ENCODE results near the gene RPLP2.
A peak's percentile ranks its signal among the peaks of the same experiment; 100 is the strongest.

RPLP2 gene

GRCh38 chr11:824292-824880 lies 14.6 kb downstream of the RPLP2 start:
- no peak for DNase-seq (ENCODE audit: low spot score)

DNA sequence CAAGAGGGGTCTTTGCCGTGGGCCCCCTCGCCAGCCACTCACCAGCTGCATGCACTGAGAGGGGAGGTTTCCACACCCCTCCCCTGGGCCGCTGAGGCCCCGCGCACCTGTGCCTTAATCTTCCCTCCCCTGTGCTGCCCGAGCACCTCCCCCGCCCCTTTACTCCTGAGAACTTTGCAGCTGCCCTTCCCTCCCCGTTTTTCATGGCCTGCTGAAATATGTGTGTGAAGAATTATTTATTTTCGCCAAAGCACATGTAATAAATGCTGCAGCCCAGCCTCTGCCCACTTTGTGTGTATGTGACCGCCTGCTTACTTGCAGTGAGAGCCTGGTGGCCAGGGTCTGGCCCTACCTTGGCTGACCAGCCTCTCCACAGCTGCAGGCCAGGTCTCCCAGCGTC lies 15.2 kb downstream of the RPLP2 start:
- no peak for DNase-seq (ENCODE audit: low spot score)

- DNase-seq (ENCODE audit: low spot score) = no peak
These were observed 15.8 kb downstream of the RPLP2 start for GRCh38 chr11:825366-826226.

DNA sequence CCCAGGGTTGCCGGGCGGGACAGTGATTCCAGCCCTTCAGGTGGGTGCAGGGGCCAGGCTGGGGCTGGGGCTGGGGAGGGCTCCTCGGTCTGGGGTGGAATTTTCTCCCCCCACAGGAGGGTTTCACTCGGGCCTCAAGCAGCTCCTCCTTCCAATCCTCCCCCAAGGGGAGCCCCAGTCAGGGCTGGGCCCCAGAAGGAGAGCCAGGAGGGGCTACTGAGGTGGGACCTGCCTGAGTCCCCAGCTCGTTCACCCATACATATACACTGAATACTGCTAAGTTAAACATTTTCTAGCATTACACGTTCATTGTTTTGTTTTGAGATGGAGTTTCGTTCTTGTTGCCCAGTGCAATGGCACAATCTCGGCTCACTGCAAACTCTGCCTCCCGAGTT lies 16.5 kb downstream of the RPLP2 start:
- no peak for DNase-seq (ENCODE audit: low spot score)

DNA sequence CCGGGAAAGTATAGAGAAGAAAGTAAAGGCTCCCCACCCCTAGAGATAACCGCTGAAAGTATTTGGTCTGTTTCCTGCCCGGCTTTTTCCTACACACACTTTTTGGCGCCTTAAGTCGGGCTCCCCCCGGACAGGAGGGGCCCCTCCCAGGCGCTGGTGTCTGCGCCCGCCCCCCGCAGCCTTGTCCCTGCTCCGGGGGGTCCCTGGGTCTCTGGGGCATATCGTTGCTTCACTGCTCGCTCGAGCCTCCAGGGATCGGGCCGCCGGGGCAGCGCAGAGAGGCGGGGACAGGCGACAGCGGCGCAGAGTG lies 17.0 kb downstream of the RPLP2 start:
- no peak for DNase-seq (ENCODE audit: low spot score)

DNA sequence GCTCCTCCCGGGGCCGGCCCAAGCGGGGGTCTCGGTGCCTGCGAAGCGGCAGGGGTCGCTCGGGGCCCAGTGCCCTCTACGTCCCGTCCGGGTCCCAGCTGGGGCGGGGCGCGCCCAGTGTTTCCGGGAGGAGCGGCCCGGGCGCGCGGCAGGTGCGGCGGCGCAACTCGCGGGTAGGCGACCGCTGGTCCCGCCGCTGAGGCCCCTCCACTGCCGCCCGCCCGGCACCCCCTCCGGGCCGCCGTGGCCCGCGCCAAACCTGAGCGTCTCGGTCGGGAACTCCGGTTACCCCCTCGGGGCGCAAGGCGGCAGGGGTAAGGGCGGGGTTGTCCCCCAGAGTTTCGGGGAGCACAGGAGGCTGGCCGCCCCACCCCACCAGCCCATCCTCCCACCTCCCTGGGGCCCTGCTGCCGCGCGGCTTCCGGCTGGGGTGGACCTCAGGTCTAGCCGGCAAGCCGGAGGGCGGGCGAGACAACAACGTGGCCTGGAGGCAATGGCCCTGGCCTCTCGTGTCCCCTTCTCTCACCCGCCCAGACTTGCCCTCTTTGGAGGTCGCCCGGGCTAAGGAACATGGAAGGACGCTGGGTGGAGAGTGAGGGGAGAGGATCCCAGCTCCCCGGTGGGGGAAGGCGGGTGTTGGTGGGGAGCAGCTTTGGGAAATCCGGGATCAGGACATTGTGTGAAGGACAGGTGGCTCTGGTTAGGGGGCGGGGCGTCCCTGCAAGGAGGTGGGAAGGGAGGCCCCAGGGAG lies 17.6 kb downstream of the RPLP2 start:
- DNase-seq (ENCODE audit: low spot score) = no peak

- no peak for DNase-seq (ENCODE audit: low spot score)
These were observed 18.1 kb downstream of the RPLP2 start, which contains the start of gene CRACR2B for GRCh38 chr11:827897-828192. CRACR2B (plus strand) TSS chr11:827919; CDS start chr11:828608, 689 bp downstream.

GRCh38 chr11:828506-829175 lies 18.9 kb downstream of the RPLP2 start:
- no peak for DNase-seq (ENCODE audit: low spot score)

DNA sequence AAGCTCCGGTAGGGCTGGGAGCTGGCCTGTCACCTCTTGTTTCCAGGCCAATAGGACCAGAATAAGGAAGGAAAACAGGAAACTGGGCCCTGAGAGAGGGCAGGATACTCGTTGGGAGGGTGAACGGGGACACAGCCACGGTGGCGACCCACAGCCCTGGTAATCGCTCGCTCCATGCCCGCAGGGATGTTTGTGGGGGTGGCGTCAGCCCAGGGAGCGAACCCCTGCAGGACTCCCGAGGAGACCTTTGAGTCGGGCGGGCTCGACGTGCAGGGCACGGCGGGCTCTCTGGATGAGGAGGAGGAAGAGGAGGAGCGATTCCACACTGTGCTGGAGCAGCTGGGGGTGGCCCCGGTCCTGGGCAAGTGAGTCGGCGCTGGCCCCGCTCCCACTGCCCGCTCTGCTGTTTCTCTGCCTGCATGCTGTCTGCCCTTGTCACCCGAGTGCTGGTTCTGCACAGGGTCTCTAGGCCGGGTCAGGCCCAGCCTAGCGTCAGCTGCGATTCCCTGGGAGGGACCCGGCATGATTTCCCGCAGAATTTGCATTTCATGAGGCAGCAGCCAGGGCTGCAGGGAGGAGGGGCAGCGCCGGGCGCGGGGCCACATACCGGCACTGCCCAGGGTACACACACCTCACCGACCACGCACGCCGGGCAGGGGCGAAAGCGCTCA lies 19.5 kb downstream of the RPLP2 start:
- DNase-seq (ENCODE audit: low spot score) = no peak

DNA sequence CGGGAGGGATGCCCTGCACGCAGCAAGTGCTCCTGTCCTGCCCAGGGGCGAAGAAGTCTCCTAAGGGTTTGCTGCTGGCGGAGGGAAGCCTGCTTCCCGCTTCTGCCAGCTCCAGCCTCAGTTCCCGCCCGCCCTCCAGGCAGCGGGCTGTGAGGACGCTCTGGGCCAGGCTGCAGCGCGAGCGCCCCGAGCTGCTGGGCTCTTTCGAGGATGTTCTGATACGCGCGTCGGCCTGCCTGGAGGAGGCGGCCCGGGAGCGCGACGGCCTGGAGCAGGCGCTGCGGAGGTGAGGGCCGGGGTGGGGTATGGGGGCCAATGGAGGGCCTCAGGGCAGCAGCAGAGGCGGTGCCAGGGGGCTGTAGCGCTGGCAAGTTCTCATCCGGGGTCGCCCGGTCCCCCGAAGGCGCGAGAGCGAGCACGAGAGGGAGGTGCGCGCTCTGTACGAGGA lies 20.1 kb downstream of the RPLP2 start:
- no peak for DNase-seq (ENCODE audit: low spot score)

DNA sequence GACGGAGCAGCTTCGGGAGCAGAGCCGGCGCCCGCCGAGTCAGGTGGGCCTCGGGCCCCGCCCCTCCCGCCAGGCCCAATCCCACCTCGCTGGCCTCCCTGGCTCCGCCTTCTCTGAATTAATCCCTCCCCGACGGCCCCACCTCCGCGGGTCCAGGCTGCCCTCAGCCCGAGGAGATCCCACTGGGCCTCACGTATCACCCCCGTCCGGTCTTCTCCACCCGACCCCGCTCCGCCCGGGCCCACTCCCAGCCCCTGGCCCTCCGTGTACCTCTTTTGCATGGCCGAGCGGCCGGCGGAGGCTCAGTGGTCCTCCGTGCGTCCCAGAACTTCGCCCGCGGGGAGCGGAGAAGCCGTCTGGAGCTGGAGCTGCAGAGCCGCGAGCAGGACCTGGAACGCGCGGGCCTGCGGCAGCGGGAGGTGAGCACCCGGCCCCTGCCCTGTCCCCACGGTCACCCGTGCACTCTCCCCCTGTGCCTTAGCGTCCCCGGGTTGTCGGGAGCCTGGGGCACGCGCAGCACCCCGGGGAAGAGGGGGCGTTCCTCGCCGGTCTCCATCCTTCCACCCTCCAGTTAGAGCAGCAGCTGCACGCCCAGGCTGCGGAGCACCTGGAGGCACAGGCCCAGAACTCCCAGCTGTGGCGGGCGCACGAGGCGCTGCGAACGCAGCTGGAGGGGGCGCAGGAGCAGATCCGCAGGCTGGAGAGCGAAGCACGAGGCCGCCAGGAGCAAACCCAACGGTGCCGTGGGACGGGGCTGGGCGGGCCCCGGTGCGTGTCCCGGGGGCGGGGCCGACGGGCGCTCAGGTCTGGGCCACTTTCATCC lies 20.7 kb downstream of the RPLP2 start:
- peak; percentile 68 for DNase-seq (ENCODE audit: low spot score)

- DNase-seq (ENCODE audit: low spot score) = no peak
These were observed 21.5 kb downstream of the RPLP2 start for GRCh38 chr11:831118-831864.

DNA sequence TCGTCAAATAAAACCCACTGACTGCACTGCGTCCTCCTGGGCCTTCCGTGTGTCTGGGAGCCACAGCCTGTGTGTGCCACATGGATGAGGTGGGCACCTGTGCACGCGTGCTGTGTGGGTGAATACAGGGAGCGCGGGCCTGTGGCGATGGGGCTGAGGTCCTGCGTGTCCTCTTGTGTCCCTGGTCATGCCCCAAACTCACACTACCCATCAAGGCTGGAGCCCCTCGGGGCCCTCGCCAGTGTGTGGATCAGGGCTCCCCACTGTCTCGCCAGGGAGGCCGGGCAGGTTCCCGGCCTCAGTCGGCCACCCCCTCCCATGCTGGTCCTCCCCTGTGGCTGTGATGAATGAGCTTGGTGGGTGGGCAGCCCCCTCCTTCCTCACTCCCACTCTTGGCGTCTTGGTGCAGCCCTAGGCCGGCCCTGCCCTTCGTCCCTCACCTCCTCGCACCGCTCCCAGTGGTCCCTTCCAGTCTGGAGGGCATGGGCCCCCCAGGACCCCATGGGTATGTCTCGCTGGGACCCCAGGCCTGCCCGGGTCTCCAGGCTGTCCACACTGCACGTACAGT lies 22.3 kb downstream of the RPLP2 start:
- no peak for DNase-seq (ENCODE audit: low spot score)

DNA sequence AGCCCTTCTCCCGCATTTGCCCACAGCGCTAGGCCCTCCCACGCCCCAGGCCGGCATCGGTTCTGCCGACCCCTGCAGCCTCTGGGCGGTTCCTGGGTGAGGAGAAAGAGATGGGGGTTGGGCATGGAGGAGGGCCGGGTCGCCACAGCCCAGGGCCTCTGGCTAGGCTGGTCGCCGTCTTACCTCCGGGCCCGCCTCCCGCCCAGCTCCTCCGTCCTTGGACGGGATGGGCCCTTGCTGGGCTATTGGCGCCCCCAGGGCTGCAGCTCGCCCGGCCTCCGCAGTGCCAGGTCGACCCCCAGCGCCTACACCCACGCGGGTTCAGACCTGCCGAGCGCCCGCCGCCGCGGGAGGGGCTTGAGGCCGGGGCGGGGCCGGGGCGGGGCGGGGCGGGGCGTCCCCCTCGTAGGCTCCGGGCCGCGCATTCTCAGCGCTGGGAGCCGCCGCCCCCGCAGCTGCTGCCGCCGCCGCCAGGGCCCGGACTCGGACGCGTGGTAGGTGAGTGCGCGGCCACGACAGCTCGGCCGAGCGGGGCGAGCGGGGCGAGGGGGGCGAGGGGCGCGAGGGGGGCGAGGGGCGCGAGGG lies 22.9 kb downstream of the RPLP2 start, which contains the start of gene CD151:
TSS of gene CD151 (plus strand) at position 424 of the 585 bp plus-strand sequence. CDS start 3,118 bp downstream, outside the sequence.
- peak; percentile 76 for DNase-seq (ENCODE audit: low spot score)

- DNase-seq (ENCODE audit: low spot score) = peak; percentile 55
These were observed 23.5 kb downstream of the RPLP2 start for GRCh38 chr11:833114-833791.

DNA sequence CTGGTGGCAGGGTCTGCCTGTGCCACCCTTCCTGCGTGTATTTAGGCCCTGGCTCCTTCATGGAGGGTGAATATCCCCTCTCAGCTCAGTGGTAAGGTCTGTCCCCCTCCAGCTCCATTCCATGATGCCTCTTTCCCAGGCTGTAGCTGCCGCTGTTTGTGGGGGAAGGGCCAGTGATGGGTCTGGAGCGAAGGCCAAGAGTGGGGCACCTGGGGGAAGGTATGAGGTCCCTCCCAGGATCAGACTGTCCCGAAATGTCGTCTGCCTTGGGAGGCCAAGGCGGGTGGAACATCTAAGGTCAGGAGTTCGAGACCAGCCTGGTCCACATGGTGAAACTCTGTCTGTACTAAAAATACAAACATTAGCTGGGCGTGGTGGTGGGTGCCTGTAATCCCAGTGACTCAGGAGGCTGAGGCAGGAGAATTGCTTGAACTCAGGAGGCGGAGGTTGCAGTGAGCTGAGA lies 24.1 kb downstream of the RPLP2 start:
- no peak for DNase-seq (ENCODE audit: low spot score)

DNA sequence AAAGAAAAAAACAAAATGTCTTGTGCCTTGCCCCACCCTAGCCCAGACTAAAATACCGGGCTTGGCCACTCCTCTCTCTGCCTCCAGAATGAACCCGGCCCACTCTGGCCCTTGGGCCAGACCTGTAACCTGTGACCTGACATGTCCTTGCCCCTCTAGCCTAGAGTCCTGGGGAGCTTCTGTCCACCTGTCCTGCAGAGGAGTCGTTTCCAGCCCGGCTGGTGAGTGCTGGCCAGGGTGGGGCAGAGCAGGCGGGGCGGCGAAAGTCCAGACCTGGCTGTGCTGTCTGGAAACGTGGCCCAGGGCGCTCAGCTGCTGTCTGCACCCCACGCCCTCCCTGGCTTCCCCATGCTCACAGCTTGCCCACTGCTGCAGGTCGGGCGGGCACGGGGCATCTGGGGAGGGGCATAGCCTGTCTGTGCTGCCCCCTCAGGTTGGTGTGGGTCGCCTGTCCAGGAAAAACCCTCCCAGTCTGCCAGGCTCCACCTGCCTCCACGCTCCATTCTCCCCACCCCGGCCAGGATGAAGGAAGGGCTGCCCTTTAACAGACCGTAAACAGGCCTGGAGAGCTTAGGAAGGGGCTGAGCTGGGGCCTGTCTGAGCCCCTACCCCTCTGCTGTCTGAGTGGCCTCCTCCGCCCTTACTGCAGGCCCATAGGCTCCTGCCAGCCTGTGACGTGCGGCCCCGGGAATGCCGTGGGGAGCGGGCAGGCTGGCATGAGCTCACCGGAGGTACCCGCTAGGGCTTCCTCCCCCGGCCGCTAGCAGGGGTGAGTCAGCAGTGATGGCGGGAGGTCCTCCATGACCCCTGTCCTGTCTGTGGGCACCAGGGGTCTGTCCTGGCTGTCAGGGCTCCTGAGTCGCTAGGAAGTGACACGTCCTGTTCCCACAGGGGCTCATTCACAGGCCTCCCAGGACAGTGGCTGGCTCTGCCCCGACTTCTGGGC lies 24.9 kb downstream of the RPLP2 start:
- DNase-seq (ENCODE audit: low spot score) = peak; percentile 68

DNA sequence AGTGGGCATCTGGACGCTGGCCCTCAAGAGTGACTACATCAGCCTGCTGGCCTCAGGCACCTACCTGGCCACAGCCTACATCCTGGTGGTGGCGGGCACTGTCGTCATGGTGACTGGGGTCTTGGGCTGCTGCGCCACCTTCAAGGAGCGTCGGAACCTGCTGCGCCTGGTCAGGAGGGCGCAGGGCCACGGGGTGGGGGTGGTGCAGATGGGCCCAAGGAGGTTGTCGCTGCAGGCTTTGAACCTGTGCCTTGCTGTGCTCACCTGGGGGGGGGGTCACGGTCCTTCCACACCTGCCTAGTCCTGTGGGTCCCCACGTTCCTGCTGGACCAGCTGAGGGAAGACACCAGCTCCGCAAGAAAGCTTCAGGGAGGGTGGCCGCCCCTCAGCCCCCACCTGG lies 26.5 kb downstream of the RPLP2 start:
- no peak for DNase-seq (ENCODE audit: low spot score)

All from AG08395 (cell line).